ENCODE data around the gene ST3GAL3.

ST3GAL3 gene

DNA sequence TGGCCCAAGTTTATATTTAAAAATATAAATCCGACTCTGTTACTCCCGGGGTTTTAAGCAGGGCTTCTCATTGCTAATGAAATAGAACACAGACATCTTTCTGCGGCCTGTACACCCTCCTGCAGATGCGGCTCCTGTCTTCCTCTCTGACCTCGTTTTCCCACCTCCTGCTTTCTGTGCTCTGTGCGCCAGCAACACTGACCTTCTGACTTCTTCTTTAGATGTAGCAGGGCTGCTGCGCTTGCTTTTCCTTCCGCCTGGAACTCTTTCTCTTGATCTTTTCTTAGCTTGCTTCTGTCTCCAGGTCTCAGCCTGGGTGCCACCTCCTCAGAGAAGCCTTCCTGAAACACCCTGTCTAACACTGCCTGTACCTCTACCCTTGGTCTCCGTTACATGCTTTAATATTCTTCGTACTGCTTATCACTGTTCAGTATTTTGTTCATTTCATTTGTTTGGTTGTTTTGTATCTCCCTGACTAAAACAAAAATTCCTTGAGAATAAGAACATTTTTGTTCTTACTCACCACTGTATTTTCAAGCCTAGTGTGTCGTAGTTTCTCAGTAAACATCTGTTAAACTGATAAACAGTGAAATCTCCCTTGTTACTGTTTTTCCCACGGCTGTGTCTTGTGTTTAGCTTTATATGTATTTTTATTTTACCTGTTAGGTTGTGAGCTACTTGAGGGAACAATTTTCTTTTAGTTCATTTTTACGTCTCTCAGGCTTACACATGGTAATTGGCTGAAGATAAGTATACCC lies 79.0 kb downstream of the ST3GAL3 start:
- no peak for DNase-seq (ENCODE audit: low read depth in 2 of 2, low spot score in 1 of 2)

DNA sequence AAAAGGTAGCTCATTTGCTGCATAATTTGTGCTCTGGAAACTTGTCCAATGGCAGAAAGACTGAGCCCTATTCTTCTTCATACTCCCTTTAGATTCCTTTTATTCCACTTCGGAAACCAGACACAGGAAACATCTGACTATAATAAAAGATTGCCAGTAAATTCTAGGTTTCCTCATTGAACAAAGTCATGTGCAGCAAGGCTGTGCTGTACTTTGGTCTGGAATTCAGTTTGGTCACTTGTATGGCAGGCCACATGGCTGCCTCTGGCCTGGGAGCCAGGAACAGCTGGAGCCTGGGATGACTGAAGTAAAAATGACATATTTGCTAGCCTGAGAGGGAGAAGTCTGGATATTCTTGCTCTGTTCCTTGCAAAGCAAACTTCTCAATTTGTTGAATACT lies 79.6 kb downstream of the ST3GAL3 start:
- DNase-seq (ENCODE audit: low read depth in 2 of 2, low spot score in 1 of 2): no peak

GRCh38 chr1:43789604-43790550 lies 82.5 kb downstream of the ST3GAL3 start:
- no peak for DNase-seq (ENCODE audit: low read depth in 2 of 2, low spot score in 1 of 2)

DNA sequence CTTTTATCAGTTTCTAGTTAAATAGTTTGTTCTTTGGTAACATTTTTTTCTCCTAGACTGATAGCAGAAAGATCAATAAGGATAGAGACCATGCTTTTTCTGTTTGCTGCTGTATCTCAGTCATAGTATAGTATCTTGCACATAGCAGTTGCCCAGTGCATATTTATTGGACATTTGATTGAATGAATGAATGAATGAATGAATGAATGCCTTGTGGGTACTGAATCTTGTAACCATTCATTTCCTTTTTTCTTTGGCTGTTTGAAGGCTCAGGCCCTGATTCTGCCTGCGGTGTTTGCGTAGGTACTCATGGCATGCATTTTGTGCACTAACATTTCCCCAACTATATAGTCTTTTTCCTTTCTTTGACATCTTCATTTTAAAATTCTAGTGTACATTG lies 83.9 kb downstream of the ST3GAL3 start:
- no peak for DNase-seq (ENCODE audit: low read depth in 2 of 2, low spot score in 1 of 2)

GRCh38 chr1:43796111-43796581 lies 88.8 kb downstream of the ST3GAL3 start:
- no peak for DNase-seq (ENCODE audit: low read depth in 2 of 2, low spot score in 1 of 2)

- no peak for DNase-seq (ENCODE audit: low read depth in 2 of 2, low spot score in 1 of 2)
Observed at GRCh38 chr1:43797891-43798290, 90.6 kb downstream of the ST3GAL3 start.

GRCh38 chr1:43799656-43800635 lies 92.6 kb downstream of the ST3GAL3 start:
- no peak for DNase-seq (ENCODE audit: low read depth in 2 of 2, low spot score in 1 of 2)

DNA sequence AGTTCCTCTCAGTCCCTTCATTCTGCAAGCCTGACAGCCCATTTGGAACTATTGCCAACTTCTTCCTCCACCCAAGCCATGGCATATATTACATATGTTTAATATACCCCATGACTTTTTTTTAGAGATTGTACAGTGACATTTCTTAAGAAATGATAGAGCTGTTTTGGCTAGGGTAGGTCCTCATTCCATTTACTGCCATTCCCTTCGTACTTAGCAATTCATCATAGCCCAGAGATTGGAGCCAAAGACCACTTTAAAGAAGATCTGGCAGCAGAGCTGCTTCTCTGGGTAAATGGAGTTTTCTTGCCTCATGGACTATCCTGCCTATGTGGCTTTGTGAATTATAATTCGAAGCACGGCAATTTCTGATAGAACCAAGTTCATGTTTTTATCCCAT lies 93.4 kb downstream of the ST3GAL3 start:
- no peak for DNase-seq (ENCODE audit: low read depth in 2 of 2, low spot score in 1 of 2)

DNA sequence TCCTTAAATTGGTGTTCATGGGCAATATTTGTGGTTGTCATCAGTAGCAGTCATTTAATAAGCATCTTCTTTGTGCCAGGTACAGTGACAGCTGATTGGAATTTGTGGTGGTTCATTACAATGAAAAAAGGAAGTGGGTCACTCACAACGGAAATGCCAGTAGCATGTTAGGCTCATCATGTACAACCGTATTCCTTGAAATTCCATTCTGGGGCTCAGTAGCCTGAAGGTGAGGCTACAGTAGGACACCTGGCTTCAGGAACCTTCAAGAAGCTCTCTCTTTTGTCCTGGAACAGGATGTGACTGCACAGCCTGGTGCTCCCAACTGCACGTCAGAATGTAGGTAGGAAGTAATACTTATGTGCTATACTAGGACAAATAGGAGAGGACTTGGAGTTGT lies 93.9 kb downstream of the ST3GAL3 start:
- DNase-seq (ENCODE audit: low read depth in 2 of 2, low spot score in 1 of 2): no peak

GRCh38 chr1:43802356-43802980 lies 95.1 kb downstream of the ST3GAL3 start:
- DNase-seq (ENCODE audit: low read depth in 2 of 2, low spot score in 1 of 2): no peak

DNA sequence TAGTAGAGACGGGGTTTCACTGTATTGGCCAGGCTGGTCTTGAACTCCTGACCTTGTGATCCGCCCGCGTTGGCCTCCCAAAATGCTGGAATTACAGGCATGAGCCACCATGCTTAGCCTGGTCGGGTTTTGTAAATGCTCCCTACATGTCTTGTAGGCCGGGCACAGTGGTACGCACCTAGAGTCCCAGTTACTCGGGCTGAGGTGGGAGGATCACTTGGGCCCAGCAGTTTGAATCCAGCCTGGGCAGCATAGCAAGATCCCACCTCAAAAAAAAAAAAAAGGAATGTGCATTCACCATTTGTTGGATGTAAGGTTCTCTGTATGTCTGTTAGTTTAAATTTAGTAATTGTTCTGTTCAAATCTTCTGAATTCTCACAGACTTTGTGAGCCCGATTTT lies 95.8 kb downstream of the ST3GAL3 start:
- DNase-seq (ENCODE audit: low read depth in 2 of 2, low spot score in 1 of 2): no peak

- no peak for DNase-seq (ENCODE audit: low read depth in 2 of 2, low spot score in 1 of 2)
Observed at GRCh38 chr1:43803646-43804045, 96.3 kb downstream of the ST3GAL3 start.

- DNase-seq (ENCODE audit: low read depth in 2 of 2, low spot score in 1 of 2): no peak
Observed at GRCh38 chr1:43804569-43804968, 97.2 kb downstream of the ST3GAL3 start.

DNA sequence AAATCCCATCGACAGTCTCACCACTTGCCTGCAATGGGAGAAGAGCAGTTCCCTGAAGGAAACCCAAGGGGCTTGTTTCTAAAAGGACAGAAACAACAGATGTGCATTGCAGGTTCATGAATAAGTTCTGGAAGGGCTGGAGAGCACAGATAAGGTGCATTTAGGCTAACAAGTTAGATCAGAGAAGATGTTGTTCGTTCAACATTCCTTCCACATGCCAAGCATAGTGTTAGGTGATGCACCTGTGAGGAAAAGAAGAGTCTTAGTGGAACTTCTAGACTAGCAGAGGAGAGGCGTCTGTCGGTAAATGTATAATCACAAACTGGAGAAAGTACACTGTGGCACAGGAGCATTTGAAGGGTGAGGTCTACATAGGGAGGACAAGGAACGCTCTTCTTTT lies 98.0 kb downstream of the ST3GAL3 start:
- no peak for DNase-seq (ENCODE audit: low read depth in 2 of 2, low spot score in 1 of 2)

- no peak for DNase-seq (ENCODE audit: low read depth in 2 of 2, low spot score in 1 of 2)
Observed at GRCh38 chr1:43806183-43806582, 98.8 kb downstream of the ST3GAL3 start.

GRCh38 chr1:43809097-43809673 lies 101.8 kb downstream of the ST3GAL3 start:
- no peak for DNase-seq (ENCODE audit: low read depth in 2 of 2, low spot score in 1 of 2)

GRCh38 chr1:43812579-43812978 lies 105.2 kb downstream of the ST3GAL3 start:
- DNase-seq (ENCODE audit: low read depth in 2 of 2, low spot score in 1 of 2): no peak

DNA sequence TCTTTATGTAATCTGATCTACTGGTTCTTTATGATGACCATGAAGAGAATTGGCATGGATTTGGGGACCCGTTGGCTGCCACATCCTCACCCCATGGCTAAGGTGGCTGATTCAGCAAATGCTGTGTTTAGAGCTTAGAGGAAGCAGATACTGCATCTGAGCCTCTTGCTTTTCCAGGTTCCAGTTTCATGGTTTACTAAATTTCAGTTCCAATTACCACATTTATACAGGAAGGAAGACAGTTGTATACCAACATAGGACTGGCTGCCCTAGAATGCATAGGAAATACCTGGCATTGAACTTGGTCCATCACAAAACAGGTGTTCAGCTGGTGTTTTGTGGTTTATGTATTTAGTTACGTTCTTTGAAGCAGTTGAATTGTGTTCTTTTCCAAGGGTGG lies 107.1 kb downstream of the ST3GAL3 start:
- no peak for DNase-seq (ENCODE audit: low read depth in 2 of 2, low spot score in 1 of 2)

DNA sequence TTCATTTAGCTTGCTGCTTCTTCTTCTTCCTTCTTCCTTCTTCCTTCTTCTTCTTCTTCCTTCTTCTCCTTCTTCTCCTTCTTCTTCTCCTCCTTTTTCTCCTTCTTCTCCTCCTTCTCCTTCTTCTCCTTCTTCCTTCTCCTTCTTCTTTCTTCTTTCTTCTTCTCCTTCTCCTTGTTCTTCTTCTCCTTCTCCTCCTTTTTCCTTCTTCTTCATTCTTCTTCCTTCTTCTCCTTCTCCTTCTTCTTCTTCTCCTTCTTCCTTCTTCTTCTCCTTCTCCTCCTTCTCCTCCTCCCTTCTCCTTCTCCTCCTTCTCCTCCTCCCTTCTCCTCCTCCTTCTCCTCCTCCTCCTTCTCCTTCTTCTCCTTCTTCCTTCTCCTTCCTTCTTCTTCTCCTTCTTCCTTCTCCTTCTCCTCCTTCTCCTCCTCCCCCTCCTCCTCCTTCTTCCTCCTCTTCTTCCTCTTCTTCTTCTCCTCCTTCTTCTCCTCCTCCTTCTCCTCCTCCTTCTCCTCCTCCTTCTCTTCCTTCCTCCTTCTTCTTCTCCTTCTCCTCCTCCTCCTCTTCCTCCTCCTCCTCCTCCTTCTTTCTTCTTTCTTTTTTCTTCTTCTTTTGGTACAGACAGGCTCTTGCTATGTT lies 110.1 kb downstream of the ST3GAL3 start:
- no peak for DNase-seq (ENCODE audit: low read depth in 2 of 2, low spot score in 1 of 2)

GRCh38 chr1:43818691-43819090 lies 111.4 kb downstream of the ST3GAL3 start:
- DNase-seq (ENCODE audit: low read depth in 2 of 2, low spot score in 1 of 2): no peak

Data from stimulated activated CD8-positive, alpha-beta memory T cell treated with anti-CD3 and anti-CD28 coated beads, Interleukin-4, amount 100 ng/mL, for 1 hour (primary cell).